ENCODE results near the gene KSR1.

The KSR1 gene

GRCh38 chr17:27473748-27474609 is 17.7 kb downstream of the KSR1 start:
- no peak for DNase-seq (ENCODE audit: low read depth)

- no peak for DNase-seq (ENCODE audit: low read depth)
These were observed 18.9 kb downstream of the KSR1 start for GRCh38 chr17:27475070-27475673.

- DNase-seq (ENCODE audit: low read depth) = no peak
These were observed 20.0 kb downstream of the KSR1 start for GRCh38 chr17:27475981-27476895.

- DNase-seq (ENCODE audit: low read depth) = no peak
These were observed 21.0 kb downstream of the KSR1 start for GRCh38 chr17:27477050-27477888.

GRCh38 chr17:27477971-27478684 is 21.9 kb downstream of the KSR1 start:
- DNase-seq (ENCODE audit: low read depth) = no peak

- no peak for DNase-seq (ENCODE audit: low read depth)
These were observed 22.8 kb downstream of the KSR1 start for GRCh38 chr17:27478901-27479538.

- no peak for DNase-seq (ENCODE audit: low read depth)
These were observed 23.6 kb downstream of the KSR1 start for GRCh38 chr17:27479838-27480237.

- DNase-seq (ENCODE audit: low read depth) = no peak
These were observed 24.5 kb downstream of the KSR1 start for GRCh38 chr17:27480699-27481098.

- DNase-seq (ENCODE audit: low read depth) = no peak
These were observed 25.1 kb downstream of the KSR1 start for GRCh38 chr17:27481327-27481726.

GRCh38 chr17:27485125-27485524 is 28.9 kb downstream of the KSR1 start:
- no peak for DNase-seq (ENCODE audit: low read depth)

GRCh38 chr17:27485716-27486495 is 29.7 kb downstream of the KSR1 start:
- DNase-seq (ENCODE audit: low read depth) = no peak

- no peak for DNase-seq (ENCODE audit: low read depth)
These were observed 30.5 kb downstream of the KSR1 start for GRCh38 chr17:27486741-27487140.

- DNase-seq (ENCODE audit: low read depth) = no peak
These were observed 32.0 kb downstream of the KSR1 start for GRCh38 chr17:27488231-27488630.

- no peak for DNase-seq (ENCODE audit: low read depth)
These were observed 32.9 kb downstream of the KSR1 start for GRCh38 chr17:27489045-27489715.

GRCh38 chr17:27490391-27490790 is 34.1 kb downstream of the KSR1 start:
- DNase-seq (ENCODE audit: low read depth) = no peak

GRCh38 chr17:27491713-27492190 is 35.5 kb downstream of the KSR1 start:
- DNase-seq (ENCODE audit: low read depth) = no peak

GRCh38 chr17:27492470-27492869 is 36.2 kb downstream of the KSR1 start:
- DNase-seq (ENCODE audit: low read depth) = no peak

GRCh38 chr17:27493088-27493487 is 36.8 kb downstream of the KSR1 start:
- no peak for DNase-seq (ENCODE audit: low read depth)

All from stimulated activated CD8-positive, alpha-beta memory T cell treated with anti-CD3 and anti-CD28 coated beads, Interleukin-15, amount 100 ng/mL, for 24 hours (primary cell).